Amniotic stem cell (primary cell): ENCODE results near the gene SF1.

Source experiments
- DNase-seq: peaks from one replicate; lab custom pipeline; 2025; lab: John Stamatoyannopoulos, UW

The SF1 gene

DNA sequence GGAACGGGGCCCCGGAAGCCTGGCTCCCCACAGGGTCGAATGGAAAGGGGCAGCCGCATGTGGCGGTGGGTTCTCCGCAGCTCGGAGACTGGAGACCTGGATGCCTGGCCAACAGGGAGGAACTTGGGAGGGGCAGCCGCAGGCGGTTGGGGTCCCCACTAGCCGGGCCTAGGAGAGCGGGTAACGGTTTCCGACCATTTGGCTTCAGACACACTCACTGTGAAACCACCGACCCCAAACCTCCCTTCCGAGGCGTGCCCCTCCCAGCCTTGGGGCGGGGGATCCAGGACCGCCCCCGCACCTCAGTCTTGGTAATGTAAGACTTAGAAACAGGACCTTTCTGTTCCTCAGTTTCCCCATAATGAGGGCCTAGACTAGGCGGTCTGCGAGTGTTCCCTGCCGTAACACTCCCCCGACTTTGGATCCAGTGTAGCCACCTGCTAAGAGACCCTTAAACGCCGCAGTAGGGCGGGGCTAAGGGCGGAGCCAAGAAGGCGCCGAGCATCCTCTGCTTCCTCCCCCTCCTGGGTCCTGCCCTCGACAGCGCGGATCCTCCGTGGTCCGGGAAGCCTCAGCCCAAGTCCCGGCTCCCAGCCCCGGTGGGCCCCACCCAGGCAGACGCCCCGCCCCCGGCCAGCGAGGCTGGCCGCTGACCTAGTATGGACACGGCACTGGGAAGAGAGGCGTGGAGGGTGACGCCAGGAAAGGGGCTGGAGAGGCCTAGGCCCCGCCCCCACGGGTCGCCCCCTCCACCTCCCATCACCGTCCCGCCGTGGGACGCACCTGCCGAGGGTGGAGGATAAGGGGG lies 32.6 kb downstream of the SF1 start:
- no peak for DNase-seq

DNA sequence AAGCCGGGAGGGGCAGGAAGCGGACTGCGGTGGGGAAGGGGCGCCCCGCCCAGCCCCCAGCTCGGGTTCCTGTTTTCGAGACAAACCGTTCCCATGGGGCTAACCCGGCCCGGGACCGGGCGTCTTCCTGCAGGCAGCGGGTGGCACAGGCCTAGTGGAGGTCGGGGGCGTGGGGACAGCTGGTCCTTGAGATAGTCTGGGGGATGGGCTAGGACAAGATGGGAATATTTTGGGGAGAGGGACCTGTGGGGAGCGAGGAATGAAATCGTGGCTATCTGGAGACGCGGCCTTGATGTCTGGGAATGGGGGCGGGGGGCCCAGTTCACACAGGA lies 33.2 kb downstream of the SF1 start:
- no peak for DNase-seq

DNA sequence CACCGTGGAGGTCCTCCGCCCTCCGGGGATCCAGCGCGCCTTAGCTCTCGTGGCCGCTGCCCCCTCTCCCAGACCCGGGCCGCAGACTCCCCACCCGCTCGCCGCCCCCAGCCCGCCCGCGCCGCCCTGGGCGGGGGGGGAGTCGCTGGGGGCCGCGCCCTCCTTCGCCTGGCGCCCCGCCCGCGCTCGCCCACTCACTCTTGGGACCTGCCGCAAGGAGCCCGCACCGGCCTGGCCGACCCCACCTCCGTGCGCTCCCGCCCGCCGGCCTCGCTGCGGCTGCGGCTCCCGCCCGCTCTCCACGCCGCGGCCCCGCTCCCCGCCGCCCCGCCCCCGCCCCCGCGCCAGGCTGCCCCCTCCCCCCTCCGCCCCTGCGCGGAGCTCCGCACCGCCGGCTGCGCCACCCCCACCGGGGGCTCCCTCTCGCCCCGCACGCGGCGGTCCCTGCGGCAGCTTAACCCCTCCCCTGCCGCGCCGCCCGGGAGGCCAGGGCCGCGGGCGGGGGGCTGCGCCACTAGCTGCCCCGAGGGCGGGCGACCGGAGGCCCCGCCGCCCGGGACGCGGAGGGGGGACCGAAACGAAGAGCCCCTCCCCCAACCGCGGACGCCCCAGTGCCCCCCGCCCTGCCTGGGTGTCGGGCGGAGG lies 33.7 kb downstream of the SF1 start:
- no peak for DNase-seq

DNA sequence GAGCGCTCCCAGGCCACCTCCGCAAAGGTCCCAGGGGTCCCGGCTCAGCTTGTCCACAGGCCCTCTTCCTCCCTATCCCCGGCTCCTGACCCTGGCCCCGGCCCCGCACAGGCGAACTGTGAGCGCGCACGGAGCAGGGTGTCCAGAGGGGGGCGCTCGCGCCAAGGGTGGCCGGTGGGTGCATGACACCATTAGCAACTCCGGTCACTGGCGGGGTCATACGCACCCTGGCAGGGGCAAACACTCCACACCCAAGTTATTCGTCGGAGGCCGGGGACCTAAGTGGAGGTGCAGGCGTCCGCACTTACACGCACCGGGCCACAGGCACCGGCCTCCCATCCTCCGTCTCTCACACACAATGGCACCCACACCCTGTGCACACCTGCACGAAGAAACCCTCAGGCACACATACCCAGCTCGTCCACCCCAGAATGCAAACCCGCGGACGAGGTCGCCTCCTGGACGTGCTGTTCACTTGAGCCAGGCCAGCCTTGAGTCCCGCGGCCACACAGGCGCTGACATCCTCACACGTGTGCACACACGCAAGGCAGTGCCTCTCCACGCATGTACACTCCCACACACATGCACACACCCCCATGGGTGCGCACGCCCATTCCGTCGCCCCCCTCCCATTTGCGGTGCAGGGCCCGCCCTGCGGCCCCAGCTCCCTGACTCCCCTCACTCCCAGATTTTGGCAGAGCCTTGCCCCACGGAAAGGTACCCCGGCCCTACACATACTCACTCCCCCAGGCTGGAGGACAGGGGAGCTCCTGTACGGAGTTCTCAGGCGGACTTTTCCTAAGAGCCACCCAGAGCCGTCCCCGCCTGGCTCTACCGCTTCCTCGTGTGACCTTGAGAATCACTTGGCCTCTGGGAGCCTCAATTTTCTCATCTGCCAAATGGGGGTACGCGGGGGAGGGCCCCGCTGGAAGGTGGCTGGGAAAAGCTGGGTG lies 34.5 kb downstream of the SF1 start, which contains the start of gene RASGRP2:
Gene RASGRP2 (minus strand): TSS at position 552 of the 953 bp plus-strand sequence. CDS start 1,276 bp downstream, outside the sequence.
- DNase-seq = no peak

DNA sequence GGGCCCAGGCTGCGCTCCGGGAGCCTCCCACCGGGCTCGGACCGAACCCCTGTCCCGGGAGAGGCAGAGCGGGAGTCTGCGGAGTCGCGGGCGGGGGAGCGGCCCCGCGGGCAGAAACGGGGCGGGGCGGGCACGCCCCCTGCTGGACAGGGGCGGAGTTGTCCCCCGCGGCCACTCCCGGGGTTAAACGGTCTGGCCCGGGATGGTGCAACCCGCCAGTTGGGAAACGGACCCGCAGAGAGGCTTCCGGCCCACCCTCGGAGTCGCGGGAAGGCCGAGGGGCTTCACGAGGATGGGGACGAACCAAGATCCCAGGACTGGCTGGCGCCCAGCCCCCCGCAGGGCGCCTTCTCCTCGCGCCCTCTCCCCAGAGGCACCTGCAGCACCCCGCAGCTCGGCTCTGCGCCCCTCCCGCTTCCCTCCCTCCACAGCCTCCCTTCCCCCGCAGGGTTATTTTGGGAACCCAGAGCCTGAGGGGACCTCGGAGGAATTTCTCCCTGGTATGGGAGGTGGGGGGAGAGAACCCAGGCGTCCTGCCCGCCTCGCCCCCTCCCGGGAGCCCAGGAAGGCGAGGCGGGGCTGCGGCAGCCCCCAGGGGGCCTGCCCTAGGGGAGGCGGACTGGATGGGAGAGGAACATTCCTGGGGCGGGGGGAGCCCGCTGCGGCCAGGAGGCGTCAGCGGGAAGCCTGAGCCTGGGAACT lies 35.3 kb downstream of the SF1 start:
- no peak for DNase-seq

DNA sequence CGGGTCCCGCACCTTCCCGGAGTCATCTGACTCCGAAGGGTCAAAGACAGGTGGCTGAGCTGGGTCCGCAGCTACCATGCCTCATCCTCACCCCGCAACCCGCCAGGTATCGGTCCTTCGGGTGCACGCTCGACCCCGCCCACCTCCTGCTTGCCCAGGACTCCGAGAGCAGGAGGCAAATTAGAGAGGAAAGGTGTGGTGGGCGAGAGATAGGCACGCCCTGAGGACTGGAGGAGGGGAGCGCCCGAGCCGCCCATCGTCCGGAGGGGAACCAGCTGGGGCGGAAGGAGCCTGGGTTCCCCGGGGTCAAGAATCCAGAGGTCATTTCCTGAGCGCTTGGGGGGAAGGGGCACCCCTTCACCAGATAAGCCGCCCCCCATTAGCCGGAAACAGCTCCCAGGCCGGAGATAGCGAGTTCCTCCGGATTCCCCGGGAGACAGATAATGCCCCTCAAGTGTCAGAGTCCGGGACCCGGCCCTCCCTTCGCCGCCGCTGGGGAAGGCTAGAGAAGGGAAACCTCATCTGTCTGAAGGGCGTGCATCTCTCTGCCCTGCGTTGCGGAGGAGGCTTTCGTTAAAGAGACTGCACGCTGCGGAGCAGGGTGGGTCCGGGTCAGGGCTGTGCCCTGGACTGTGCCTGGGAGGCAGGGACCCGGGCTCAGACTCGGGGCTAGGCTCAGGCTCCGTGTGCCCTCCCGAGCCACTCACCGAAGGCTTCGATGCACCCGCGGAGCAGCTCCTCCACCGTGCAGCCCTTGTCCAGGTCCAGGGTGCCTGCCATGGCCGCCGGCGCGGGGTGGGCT lies 36.1 kb downstream of the SF1 start:
- DNase-seq = no peak

DNA sequence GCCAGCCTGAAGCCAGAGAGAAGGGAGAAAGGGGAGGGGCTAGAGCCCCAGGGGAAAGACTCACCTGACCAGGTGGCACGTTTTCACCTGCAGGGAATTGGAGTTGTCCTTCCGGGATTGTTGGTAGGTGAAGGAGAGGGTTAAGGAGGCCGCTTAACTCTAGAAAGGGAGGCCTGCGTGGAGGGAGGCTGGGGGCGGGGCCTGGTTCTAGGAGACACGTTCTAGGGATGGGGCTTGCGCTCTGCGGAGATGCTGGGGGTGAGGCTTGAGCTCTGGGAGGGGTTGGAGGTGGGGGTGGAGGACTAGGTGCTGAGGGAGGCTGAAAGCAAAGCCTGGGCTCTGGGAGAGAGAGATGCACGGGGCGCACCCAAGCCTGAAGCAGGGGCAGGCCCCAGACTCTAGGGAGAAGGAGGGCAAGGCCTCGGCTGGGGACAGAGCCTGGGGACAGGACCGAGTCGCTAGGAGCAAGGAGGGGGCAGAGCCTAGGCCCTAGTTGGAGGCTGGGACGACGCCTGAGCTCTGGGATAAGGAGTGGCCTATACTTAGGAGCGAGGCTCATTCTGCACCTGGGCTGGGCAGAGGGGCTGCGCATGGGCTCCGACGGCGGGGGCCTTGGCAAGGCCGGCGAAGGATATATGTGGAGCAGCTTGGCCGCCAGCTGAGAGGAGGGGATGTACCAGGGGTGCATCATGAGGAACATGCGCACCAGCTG lies 36.8 kb downstream of the SF1 start:
- no peak for DNase-seq

DNA sequence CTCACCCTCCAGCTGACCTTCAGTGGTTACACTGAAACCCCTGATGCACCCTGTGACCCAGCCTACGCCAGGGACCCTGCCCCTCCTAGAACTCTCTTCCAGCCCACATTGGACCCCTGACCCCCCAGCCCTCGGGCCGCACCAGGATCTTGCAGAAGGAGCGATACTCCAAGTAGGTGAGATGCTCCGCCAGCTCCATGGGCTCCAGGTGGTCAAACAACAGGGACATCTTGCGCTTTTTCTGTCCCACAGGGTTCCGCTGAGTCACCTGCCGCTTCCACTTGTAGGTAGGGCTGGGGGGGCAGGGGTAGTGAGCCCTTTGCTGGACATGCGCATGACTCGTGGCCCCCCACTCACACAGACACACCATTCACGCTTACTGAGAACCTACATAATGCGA lies 38.5 kb downstream of the SF1 start:
- no peak for DNase-seq

DNA sequence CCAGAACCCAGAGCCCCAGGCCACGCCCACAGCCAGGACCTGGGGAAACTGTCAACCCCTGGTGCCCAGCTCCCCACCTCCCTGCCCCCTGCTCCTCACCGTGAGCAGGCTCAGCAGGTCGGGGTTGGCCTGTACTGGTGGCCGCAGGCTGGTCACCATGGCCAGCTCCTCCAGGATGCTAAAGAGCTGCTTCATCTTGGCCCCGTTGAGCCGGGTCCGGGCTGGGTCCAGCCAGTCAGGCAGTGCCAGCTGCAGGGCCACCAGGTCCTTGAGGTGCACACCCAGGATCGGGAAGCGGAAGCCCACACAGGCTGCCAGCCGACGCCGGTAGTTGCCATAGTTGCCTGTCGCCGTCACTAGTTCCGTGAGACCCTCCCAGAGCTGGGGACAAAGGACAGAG lies 41.7 kb downstream of the SF1 start:
- no peak for DNase-seq

DNA sequence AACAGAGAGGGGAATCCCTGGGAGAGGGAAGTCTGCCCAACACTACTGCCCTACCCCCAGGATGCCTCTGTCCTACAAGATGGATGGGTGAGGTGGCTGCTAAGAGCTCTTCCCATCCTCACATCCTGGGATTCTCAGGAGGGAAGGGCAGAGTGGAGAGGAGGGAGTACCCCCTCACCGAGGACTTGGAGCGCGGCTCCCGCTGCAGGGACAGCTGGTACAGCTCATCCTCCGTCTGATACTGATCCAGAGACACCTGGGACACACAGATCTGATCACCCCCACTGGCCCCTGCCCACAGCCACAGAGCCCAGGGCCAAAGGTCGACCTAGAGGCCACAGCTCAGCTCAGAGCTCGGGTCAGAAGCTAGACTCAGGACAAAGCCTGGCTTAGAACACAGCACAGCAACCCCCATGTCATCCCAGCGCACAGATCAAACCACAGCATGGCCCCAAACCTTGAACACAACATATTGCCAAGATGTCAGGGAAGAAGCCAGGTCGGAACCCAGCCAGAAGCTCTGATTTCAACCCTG lies 42.5 kb downstream of the SF1 start:
- no peak for DNase-seq

DNA sequence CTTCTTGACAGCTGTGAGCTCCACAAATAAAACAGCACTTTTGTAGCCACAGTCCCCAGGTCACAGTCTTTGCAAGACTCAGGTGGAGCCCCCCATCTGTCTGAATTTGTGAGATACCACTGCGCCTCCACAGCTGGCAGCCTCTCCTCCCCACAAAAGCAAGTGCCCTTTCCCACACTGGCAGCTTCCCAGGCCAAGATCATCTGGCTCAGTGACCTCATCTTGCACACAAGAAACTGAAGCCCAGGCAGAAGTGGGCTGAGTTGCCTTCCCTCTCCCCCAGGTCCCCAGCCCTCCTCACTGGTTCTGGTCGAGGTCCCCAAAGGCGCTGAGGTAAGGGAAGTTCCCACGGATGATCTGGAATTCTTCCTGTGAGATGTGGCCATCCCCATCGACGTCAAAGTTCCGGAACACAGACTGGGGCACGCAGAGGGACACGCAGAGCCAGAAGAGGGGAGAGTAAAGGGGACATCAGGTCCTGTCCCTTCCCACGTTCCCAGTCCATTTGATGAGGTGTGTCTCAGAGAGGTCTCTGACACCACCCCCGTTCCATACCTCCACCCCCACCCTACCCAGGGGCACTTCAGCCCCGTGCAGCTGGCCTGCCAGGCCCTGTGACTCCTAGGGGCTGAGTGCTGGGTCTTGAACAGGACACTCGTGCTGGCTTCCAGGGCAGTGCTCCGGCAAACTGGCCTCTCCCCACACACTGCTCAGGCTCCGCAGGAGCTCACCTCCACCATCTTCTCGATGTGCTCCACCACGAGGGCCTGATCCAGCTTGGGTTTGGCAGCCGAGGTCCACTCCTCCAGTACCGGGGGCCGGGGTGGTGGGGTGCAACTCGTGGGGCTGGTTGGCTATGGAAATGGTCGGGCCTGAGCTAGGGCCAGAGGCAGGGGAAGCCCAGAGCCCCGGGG lies 43.3 kb downstream of the SF1 start:
- DNase-seq = no peak

DNA sequence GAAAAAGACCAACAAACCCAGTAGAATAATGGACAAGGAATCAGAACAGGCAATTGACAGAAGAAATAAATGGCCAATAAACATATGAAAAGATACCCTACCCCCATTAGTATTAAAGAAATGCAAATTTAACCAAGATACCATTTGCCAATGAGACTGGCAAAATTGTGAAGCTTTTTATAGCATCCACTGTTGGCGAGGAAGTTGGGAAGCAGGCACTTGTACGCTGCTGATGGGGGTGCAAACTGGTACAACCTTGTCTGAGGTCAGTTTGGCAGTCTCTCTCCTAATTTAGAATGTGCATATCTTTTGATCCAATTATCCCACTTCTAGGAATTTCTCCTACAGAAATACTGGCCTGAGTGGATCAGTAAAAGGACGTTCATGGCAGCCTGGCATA lies 46.7 kb downstream of the SF1 start:
- no peak for DNase-seq

DNA sequence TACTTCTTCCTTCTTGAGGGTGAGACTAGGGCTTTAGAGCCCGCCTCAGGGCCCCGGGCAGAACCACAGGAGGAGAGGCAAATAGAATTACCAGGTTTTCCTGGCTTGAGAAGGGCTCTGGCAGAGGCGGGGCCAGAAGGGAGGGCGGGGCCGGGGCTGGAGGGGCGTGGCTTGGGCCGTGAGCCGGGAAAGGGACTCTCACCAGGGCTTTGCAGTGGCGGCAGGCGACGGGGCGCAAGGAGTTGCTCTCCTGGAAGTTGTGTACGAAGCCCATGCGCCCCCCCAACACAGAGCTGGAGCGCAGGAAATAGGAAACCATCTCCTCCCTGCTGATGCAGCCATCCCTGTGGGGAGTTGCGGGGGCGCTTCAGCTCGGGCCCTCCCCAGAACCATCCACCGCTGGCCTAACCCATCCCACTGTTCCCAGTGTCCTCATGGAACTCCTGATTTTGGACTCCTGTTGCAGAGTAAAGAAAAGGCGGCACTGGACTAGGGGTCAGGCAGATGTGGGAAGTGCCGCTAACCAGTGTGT lies 48.4 kb downstream of the SF1 start:
- DNase-seq = no peak

DNA sequence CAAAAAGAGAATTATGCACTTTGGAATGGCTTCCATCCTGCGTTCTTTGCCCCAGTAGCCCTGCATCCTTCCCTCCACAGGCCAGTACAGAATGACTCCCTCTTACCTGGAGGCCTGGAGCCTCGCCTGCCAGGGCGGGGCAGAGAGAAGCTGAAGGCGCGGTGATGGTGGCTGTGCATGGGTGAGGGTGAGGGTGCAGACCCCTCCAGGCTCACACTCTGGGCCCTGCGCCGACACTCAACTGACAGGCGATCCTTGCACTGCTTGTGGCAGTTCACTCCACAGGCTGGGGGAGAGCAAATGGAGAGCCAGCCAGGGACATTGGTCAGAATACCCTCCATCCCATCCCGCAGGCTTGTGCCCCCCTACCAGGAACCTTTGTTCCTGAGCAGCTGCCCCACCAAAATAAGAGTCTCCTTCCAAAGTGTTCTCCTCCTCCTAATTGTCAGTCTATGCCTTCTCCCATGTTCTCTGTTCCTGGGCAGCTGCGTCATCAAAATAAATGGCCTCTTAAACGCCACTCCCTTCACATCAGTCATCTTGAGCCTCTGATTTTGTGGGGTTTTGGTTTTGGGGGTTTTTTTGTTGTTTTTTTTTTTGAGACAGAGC lies 49.5 kb downstream of the SF1 start:
- no peak for DNase-seq

DNA sequence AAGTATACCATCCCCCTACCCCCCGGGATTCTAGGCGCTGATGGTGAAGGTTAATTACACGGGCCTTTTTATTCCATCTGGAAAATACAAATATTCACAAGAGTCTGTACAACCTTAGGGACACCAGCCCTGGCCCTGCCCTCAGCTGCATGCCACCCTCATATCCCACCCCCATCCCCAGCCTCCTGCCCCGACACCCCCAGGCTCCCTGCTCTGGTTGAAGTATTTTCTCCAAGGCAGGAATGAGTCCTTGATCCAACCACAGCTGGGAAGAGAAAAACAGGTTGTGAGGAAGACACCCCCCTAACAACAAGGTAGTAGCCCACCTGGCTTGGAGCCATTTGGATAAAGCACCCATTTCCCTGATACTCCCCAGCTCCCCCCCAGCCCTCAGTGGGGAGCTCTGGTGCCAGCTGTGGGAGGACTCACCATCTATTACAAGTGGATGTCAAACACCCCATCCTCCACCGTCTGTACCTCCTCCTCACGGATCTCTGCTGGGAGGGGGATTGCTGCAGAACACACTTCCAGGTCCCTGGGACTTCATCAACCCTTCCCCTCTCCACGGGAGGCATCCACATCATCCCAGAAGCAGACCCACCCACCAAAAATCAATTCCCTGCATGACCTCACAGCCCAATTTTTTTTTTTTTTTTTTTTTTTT lies 51.3 kb downstream of the SF1 start:
- DNase-seq = no peak

DNA sequence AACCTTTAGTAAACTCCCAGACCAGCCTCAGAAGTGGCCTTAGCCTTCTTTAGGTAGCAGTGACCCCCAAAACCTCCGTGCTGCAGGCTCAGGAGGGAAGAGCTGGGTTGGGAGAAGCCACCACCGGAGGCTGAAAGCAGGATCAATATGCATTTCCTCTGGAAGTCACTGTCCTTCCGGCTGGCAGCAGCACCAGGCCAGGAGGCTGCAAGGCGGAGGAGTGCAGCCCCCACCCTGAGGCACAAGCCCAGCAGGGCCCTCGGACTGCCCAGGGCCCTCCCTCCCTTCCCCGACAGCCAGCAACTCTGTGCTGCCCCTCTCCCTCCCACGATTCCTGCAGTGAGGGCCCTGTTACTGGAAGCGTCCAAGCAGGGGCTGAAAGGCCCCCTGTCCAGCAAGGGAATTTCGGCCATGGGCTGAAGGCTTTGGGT lies 52.1 kb downstream of the SF1 start:
- DNase-seq = no peak

DNA sequence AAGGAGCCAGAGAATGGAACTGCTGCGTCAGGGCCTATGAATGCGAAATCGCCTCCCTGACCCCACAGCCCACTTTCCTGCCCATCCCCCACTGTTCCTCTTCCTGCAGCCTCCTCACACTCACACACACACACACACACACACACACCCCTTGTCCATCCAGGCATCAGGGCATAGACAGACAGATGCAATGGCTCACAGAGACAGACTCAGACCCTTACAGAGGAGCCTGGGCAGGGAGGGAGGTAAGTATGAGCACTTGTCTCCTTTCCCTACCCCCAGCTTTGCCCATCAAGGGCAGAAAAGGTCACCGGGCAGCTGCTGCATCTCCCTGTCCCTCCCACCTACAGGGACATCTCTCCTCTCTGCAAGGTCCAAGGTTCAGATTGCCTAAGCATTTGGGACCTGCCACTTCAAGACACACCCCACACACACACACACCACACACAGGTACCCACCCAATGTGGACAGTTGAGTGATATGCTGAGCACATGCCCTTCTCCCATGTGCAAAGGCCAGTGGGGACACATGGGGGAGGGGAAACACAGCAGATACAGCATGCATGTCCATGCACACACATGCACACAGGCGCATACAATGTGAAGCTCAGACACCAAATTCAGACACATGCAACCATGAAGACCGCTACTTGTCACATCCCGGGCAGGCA lies 53.3 kb downstream of the SF1 start:
- DNase-seq = no peak
